Measurements from ENCODE around the gene RALGAPA1.
A peak's percentile ranks its signal among the peaks of the same experiment; 100 is the strongest.

RALGAPA1 gene

GRCh38 chr14:35835208-35835982 is 26.3 kb upstream of the RALGAPA1 start:
- Histone ChIP-seq H3K4me1 (ENCODE audit: control insufficient read depth in 1 of 2, insufficient read depth in 1 of 2, low read depth in 1 of 2, low read length in 1 of 2) (no peaks in the 10 kb centered on the region), H3K36me3 (no peaks in the 10 kb centered on the region), H3K9me3 (no peaks in the 10 kb centered on the region), H3K27me3 (no peaks in the 10 kb centered on the region), H3K4me3 (ENCODE audit: low read depth in 1 of 2, low read length in 1 of 2) (no peak overlapping the region), H3K27ac (no peak overlapping the region)
- no peak for TF ChIP-seq CTCF (IDR thresholded peaks at IDR 0.05)

- H3K27ac ChIP-seq: no peak overlapping the region
- TF ChIP-seq CTCF (IDR thresholded peaks at IDR 0.05): no peak
- H3K36me3 ChIP-seq: no peaks in the 10 kb centered on the region
- H3K4me1 ChIP-seq (ENCODE audit: control insufficient read depth in 1 of 2, insufficient read depth in 1 of 2, low read depth in 1 of 2, low read length in 1 of 2): peaks cover 11 to 14% of the 10 kb centered on the region in 2 experiments
- H3K27me3 ChIP-seq: peaks cover 9% of the 10 kb centered on the region
- no peak overlapping the region for H3K4me3 ChIP-seq (ENCODE audit: low read depth in 1 of 2, low read length in 1 of 2)
- H3K9me3 ChIP-seq: no peaks in the 10 kb centered on the region
Measured at GRCh38 chr14:35829449-35829848, 20.4 kb upstream of the RALGAPA1 start.

- TF ChIP-seq CTCF (IDR thresholded peaks at IDR 0.05): no peak
- H3K36me3 ChIP-seq: no peaks in the 10 kb centered on the region
- peaks cover 11 to 14% of the 10 kb centered on the region in 2 experiments for H3K4me1 ChIP-seq (ENCODE audit: control insufficient read depth in 1 of 2, insufficient read depth in 1 of 2, low read depth in 1 of 2, low read length in 1 of 2)
- H3K4me3 ChIP-seq (ENCODE audit: low read depth in 1 of 2, low read length in 1 of 2): no peak overlapping the region
- no peaks in the 10 kb centered on the region for H3K9me3 ChIP-seq
- peaks cover 16% of the 10 kb centered on the region for H3K27me3 ChIP-seq
- no peak overlapping the region for H3K27ac ChIP-seq
Measured at GRCh38 chr14:35827678-35828472, 18.8 kb upstream of the RALGAPA1 start.

- H3K27me3 ChIP-seq: peaks cover 17% of the 10 kb centered on the region
- TF ChIP-seq CTCF (IDR thresholded peaks at IDR 0.05): no peak
- no peaks in the 10 kb centered on the region for H3K36me3 ChIP-seq
- H3K4me1 ChIP-seq (ENCODE audit: control insufficient read depth in 1 of 2, insufficient read depth in 1 of 2, low read depth in 1 of 2, low read length in 1 of 2): peaks cover 11 to 14% of the 10 kb centered on the region in 2 experiments
- H3K9me3 ChIP-seq: no peaks in the 10 kb centered on the region
- H3K4me3 ChIP-seq (ENCODE audit: low read depth in 1 of 2, low read length in 1 of 2): peak overlapping the region; percentile 92 to 97
- no peak overlapping the region for H3K27ac ChIP-seq
Measured at GRCh38 chr14:35826952-35827416, 17.9 kb upstream of the RALGAPA1 start.

- Histone ChIP-seq H3K9me3 (no peaks in the 10 kb centered on the region), H3K27me3 (peaks cover 17% of the 10 kb centered on the region), H3K4me3 (ENCODE audit: low read depth in 1 of 2, low read length in 1 of 2) (peak within 1 kb of the TSS; percentile 92 to 97), H3K36me3 (no peaks in the 10 kb centered on the region), H3K27ac (peak within 1 kb of the TSS; percentile 64), H3K4me1 (ENCODE audit: control insufficient read depth in 1 of 2, insufficient read depth in 1 of 2, low read depth in 1 of 2, low read length in 1 of 2) (peaks cover 11 to 14% of the 10 kb centered on the region in 2 experiments)
- TF ChIP-seq CTCF (IDR thresholded peaks at IDR 0.05): peak; percentile 32
Measured at GRCh38 chr14:35826218-35826951, 17.3 kb upstream of the RALGAPA1 start, which contains the start of gene BRMS1L. Gene BRMS1L, plus strand, starts transcription at chr14:35826338. Its CDS starts 179 bp downstream, at chr14:35826517.

All from neutrophil (primary cell).